Mesothelial cell of epicardium (in vitro differentiated cells): ENCODE measurements around the gene TYROBP. TPM values are rescaled to one million over a fixed set of nuclear protein-coding genes. Genes with fewer than 3 reads are reported as not detected.

ENCODE experiments used
- DNase-seq, 2 experiments: peaks; one replicate each; pipeline ENCODE4 v3.0.0; 2021; ENCODE audit warnings: low spot score in 2 of 2; ENCODE audit not compliant: unreplicated experiment in 2 of 2
- H3K27ac Mint-ChIP-seq: 2 replicates; pipeline ENCODE4 v1.8.0; 2021; ENCODE audit warnings: mixed read lengths
- H3K27me3 Mint-ChIP-seq: 2 replicates; pipeline ENCODE4 v1.8.0; 2021; ENCODE audit warnings: low read depth, mixed read lengths
- H3K36me3 Mint-ChIP-seq: 2 replicates; pipeline ENCODE4 v1.8.0; 2021; ENCODE audit warnings: mixed read lengths
- H3K4me1 Mint-ChIP-seq: 2 replicates; pipeline ENCODE4 v1.8.0; 2021; ENCODE audit warnings: mixed read lengths
- H3K4me3 Mint-ChIP-seq: 2 replicates; pipeline ENCODE4 v1.8.0; 2021; ENCODE audit warnings: mild to moderate bottlenecking, moderate library complexity, mixed read lengths
- H3K9me3 Mint-ChIP-seq: 2 replicates; pipeline ENCODE4 v1.8.0; 2021; ENCODE audit warnings: mixed read lengths
- total RNA-seq: library from RNA; stranded (reverse); gene quantifications from 3 replicates; pipeline ENCODE4 v1.2.1, GENCODE V29; 2021
- TF ChIP-seq, protein P1 (sequence below): fragments of 200-600 bp; sonication (generic); IDR thresholded peaks from one replicate; pipeline ENCODE4 v1.5.0; 2021; ENCODE audit warnings: antibody characterized with exemption; ENCODE audit not compliant: unreplicated experiment

The TYROBP gene
- total RNA-seq, 1 donor from 2014 or later = not detected

DNA sequence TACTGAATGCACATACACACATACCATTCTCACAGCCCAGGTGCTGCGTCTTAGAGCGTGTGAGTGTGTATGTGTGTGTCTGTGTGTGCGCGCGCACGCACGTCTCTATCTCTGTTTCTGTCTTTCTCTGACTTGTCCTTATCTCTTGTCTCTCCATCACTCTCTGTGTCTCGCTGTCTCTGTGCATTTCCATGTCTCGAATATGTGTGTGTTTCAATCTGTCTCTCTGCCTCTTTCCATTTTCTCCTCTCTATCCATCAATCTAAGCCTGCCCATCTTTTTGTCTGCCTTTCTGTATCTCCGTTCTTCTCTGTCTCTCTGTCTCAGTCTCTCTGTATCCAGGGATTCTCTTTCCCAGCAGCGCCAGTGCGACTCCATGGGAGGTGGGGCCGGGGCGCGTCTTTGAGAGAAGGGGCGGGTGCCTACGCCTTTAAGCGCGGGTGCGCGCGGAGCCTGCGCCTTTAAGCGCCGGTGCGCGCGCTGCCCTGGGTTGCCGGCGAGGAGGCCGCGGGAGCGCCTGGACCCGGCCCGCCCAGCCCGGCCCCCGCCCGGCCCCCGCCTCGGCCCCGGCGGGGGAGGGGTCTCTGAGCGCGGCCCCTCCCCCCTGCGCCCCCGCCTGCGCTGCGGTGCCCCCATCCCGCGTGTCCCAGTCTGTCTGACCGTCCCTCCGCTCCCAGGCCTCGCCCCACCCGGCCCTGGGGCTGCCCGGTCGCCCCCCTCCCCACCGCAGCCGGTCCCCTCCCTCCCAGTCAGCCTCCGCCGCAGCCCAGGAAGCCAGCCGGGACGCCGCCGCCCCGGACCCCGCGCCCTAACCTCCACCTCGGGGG is 28.0 kb upstream of the TYROBP start, which contains the start of gene LRFN3:
LRFN3 (plus strand) TSS at position 464 of the 827 bp plus-strand sequence. CDS start 3,052 bp downstream, outside the sequence.
- DNase-seq = peak; percentile 53 to 71
- TF ChIP-seq, protein P1, sequence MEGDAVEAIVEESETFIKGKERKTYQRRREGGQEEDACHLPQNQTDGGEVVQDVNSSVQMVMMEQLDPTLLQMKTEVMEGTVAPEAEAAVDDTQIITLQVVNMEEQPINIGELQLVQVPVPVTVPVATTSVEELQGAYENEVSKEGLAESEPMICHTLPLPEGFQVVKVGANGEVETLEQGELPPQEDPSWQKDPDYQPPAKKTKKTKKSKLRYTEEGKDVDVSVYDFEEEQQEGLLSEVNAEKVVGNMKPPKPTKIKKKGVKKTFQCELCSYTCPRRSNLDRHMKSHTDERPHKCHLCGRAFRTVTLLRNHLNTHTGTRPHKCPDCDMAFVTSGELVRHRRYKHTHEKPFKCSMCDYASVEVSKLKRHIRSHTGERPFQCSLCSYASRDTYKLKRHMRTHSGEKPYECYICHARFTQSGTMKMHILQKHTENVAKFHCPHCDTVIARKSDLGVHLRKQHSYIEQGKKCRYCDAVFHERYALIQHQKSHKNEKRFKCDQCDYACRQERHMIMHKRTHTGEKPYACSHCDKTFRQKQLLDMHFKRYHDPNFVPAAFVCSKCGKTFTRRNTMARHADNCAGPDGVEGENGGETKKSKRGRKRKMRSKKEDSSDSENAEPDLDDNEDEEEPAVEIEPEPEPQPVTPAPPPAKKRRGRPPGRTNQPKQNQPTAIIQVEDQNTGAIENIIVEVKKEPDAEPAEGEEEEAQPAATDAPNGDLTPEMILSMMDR = no peak
- peak within 1 kb of the TSS; percentile 64 for H3K27ac Mint-ChIP-seq
- H3K9me3 Mint-ChIP-seq = no peaks in the 10 kb centered on the region
- H3K4me3 Mint-ChIP-seq = peak within 1 kb of the TSS; percentile 90
- H3K27me3 Mint-ChIP-seq = no peaks in the 10 kb centered on the region
- H3K4me1 Mint-ChIP-seq = peaks cover 29% of the 10 kb centered on the region
- peaks cover 4% of the 10 kb centered on the region for H3K36me3 Mint-ChIP-seq

DNA sequence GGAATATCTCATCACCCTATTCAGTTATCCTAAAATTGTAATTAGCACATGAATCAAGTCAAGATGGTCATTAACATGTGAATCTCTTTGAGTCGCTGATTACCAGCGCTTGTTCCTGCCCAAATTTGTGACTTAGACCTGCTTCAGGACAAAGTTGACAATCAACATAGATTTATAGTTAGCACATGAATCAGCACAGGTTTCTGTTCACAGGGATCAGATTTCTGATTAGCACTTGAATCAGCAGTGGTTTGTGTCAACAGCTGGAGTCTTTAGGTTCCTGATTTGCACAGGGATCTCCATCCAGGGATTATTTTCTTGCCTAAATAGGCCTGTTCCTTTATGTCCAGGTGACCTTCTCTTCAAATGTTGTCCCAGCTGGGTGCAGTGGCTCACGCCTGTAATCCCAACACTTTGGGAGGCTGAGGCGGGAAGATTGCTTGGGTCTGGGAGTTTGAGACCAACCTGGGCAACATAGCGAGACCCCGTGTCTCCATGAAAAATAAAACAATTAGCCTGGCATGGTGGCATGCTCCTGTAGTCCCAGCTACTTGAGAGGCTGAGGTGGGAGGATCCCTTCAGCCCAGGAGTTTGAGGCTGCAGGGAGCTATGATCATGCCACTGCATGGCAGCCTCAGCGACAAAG is 24.3 kb upstream of the TYROBP start:
- H3K4me3 Mint-ChIP-seq = no peak overlapping the region
- H3K27ac Mint-ChIP-seq = no peak overlapping the region
- no peaks in the 10 kb centered on the region for H3K27me3 Mint-ChIP-seq
- TF ChIP-seq, protein P1 = no peak
- H3K36me3 Mint-ChIP-seq = no peaks in the 10 kb centered on the region
- peaks cover 20% of the 10 kb centered on the region for H3K4me1 Mint-ChIP-seq
- no peak for DNase-seq
- H3K9me3 Mint-ChIP-seq = no peaks in the 10 kb centered on the region

DNA sequence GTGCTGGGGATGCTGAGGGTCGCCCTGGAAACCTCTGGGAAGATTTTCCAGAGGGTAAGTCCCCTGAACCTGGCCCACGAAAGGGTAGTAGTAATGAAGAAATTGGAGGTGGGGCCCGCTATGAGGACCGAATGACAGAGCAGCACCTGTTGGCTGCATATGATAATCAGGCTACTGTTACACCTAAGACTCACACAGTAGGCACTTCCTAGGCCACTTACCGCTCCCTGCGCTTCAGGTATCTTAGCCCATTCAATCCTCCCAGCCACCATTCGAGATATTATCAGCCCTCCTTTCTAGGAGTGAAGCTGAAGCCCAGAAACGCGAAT is 23.7 kb upstream of the TYROBP start:
- TF ChIP-seq, protein P1 = no peak
- H3K27me3 Mint-ChIP-seq = no peaks in the 10 kb centered on the region
- no peak overlapping the region for H3K27ac Mint-ChIP-seq
- H3K36me3 Mint-ChIP-seq = no peaks in the 10 kb centered on the region
- no peak for DNase-seq
- no peaks in the 10 kb centered on the region for H3K9me3 Mint-ChIP-seq
- peaks cover 15% of the 10 kb centered on the region for H3K4me1 Mint-ChIP-seq
- peak overlapping the region; percentile 36 for H3K4me3 Mint-ChIP-seq

DNA sequence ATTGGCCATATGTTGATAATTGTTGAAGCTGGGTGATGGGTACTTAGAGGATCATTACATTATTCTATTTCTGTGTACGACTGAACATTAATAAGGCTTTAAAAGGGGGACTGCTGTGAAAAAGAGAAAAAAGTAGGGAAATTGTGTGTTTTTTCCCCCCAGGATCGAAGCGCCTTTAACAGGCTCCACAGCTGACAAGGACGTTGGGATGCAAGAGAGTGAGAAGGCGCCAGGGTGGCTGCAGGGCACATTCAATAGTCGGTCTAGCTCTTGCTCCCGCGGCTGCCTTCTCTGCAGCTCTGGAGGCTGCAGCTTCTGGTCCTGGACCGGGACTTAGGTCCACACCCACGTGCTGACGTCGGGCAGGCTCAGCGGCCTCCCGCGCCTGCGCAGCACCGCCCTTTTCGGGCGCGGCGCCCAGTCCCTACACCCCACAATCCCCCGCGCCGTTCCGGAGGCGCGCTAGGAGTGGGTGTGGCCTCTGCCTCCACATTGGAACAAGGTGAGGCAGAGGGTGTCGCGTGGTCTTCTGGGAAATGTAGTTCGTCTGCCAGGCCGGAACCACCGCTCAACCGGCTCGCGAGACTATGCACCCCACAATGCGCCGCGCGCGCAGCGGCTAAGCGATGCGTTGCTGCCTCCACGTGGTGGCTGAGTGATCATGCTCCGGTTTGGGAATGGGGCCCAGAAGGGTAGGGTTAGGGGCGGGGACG is 23.2 kb upstream of the TYROBP start:
- Mint-ChIP-seq H3K4me3 (peak overlapping the region; percentile 56), H3K27ac (peak overlapping the region; percentile 68)

DNA sequence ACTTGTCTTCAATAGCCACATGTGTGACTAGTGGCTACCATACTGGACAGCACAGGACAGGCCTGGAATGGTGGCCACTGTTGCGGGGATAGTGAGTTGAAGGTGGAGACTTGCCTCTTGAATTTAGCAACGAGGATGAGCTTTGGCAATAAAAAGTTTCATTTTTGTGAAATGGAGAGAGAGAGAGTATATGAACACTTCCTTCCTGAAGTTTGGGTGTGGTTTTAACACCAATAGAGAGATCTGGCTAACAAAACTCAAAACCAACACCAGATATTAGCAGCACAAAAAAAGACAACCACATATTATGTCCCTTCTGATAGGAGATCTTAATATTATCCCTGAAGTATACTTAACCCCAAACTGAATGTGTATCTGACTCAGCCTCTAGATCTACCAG is 21.8 kb upstream of the TYROBP start:
- Mint-ChIP-seq H3K4me3 (no peak overlapping the region), H3K27ac (no peak overlapping the region), H3K9me3 (peaks cover 11% of the 10 kb centered on the region), H3K27me3 (peaks cover 12% of the 10 kb centered on the region), H3K4me1 (peaks cover 6% of the 10 kb centered on the region), H3K36me3 (no peaks in the 10 kb centered on the region)
- no peak for DNase-seq
- TF ChIP-seq, protein P1 = no peak

More for the DNA sequence above, 23.2 kb upstream of the TYROBP start:
- no peaks in the 10 kb centered on the region for H3K27me3 Mint-ChIP-seq
- no peaks in the 10 kb centered on the region for H3K9me3 Mint-ChIP-seq
- TF ChIP-seq, protein P1 = peak; percentile 79
- H3K36me3 Mint-ChIP-seq = no peaks in the 10 kb centered on the region
- DNase-seq = peak; percentile 98 to 99
- H3K4me1 Mint-ChIP-seq = peaks cover 15% of the 10 kb centered on the region
